Cardiac muscle cell (in vitro differentiated cells and primary cell): ENCODE data around the gene TRIM40. TPM values are rescaled to one million over a fixed set of nuclear protein-coding genes. Genes with fewer than 3 reads are reported as not detected.

Experiments
- DNase-seq, 2 donors: peaks; one replicate each; pipeline versions ENCODE4 v3.0.0 to v3.0.0-alpha.2; 2010 to 2017; ENCODE audit warnings: low read depth in 1 of 2, low spot score in 1 of 2
- H3K27ac ChIP-seq: fragments of 200-600 bp; sonication (generic); 2 replicates; pipeline ENCODE4 v1.5.1; 2016
- H3K27me3 ChIP-seq: fragments of 200-600 bp; sonication (generic); 2 replicates; pipeline ENCODE4 v1.6.0; 2016; ENCODE audit warnings: control low read depth
- H3K36me3 ChIP-seq: fragments of 200-600 bp; sonication (generic); 2 replicates; pipeline ENCODE4 v1.5.1; 2016; ENCODE audit warnings: control low read depth
- H3K4me1 ChIP-seq: fragments of 200-600 bp; sonication (generic); 2 replicates; pipeline ENCODE4 v1.8.1; 2017; ENCODE audit warnings: low read depth, mild to moderate bottlenecking, mixed run types
- H3K4me3 ChIP-seq: fragments of 200-600 bp; sonication (generic); 2 replicates; pipeline ENCODE4 v1.5.1; 2016; ENCODE audit warnings: mild to moderate bottlenecking
- H3K9me3 ChIP-seq: fragments of 200-600 bp; sonication (generic); 2 replicates; pipeline ENCODE4 v1.5.1; 2017; ENCODE audit warnings: low read depth, mild to moderate bottlenecking, control low read depth
- CTCF ChIP-seq: IDR thresholded peaks from 2 replicates; pipeline ENCODE4 v1.5.1; 2012; ENCODE audit warnings: low read depth, mild to moderate bottlenecking, low read length
- polyA plus RNA-seq: library from polyadenylated mRNA; unstranded; fragments of >200 nt; fragmentation: Nextera tagmentation; extraction: Ambion mirVana; gene quantifications from 2 replicates; pipeline ENCODE4 v1.2.1, GENCODE V29; 2016
- total RNA-seq: library from RNA; depleted of rRNA; stranded (reverse); fragments of >200 nt; gene quantifications from 2 replicates; pipeline ENCODE4 v1.2.3, GENCODE V29; 2016

The TRIM40 gene
- total and polyA plus RNA-seq, 2 experiments from 2014 or later, result not detected

- Histone ChIP-seq H3K27ac (no peak overlapping the region), H3K4me3 (no peak overlapping the region), H3K36me3 (no peaks in the 10 kb centered on the region), H3K9me3 (no peaks in the 10 kb centered on the region), H3K27me3 (peaks cover 46% of the 10 kb centered on the region), H3K4me1 (peaks cover 4% of the 10 kb centered on the region)
- no peak for TF ChIP-seq CTCF
- DNase-seq, result no peak
Measured at GRCh38 chr6:30167101-30167500, 31.2 kb downstream of the TRIM40 start.

- no peaks in the 10 kb centered on the region for H3K36me3 ChIP-seq
- H3K27me3 ChIP-seq, result peaks cover 62% of the 10 kb centered on the region
- no peak for TF ChIP-seq CTCF
- H3K27ac ChIP-seq, result no peak overlapping the region
- H3K4me3 ChIP-seq, result no peak overlapping the region
- DNase-seq, result no peak
- peaks cover 4% of the 10 kb centered on the region for H3K4me1 ChIP-seq
- H3K9me3 ChIP-seq, result no peaks in the 10 kb centered on the region
Measured at GRCh38 chr6:30168741-30169140, 32.8 kb downstream of the TRIM40 start.

GRCh38 chr6:30169658-30170614 is 34.0 kb downstream of the TRIM40 start:
- Histone ChIP-seq H3K27ac (no peak overlapping the region), H3K9me3 (no peaks in the 10 kb centered on the region), H3K4me1 (peaks cover 4% of the 10 kb centered on the region), H3K36me3 (no peaks in the 10 kb centered on the region), H3K27me3 (peaks cover 65% of the 10 kb centered on the region), H3K4me3 (no peak overlapping the region)
- DNase-seq, result peak; percentile 44 to 72
- peak; percentile 91 for TF ChIP-seq CTCF

GRCh38 chr6:30171677-30172471 is 35.9 kb downstream of the TRIM40 start:
- Histone ChIP-seq H3K9me3 (no peaks in the 10 kb centered on the region), H3K4me3 (peak overlapping the region; percentile 11), H3K36me3 (no peaks in the 10 kb centered on the region), H3K27ac (no peak overlapping the region), H3K4me1 (peaks cover 4% of the 10 kb centered on the region), H3K27me3 (peaks cover 65% of the 10 kb centered on the region)
- DNase-seq, result peak; percentile 28 to 46
- TF ChIP-seq CTCF, result no peak

- no peak overlapping the region for H3K4me3 ChIP-seq
Measured at GRCh38 chr6:30172681-30173080, 36.7 kb downstream of the TRIM40 start.

More at GRCh38 chr6:30172681-30173080, 36.7 kb downstream of the TRIM40 start:
- Histone ChIP-seq H3K4me1 (peaks cover 4% of the 10 kb centered on the region), H3K27me3 (peaks cover 57% of the 10 kb centered on the region), H3K27ac (no peak overlapping the region), H3K9me3 (no peaks in the 10 kb centered on the region), H3K36me3 (no peaks in the 10 kb centered on the region)
- no peak for DNase-seq
- no peak for TF ChIP-seq CTCF
